GM20431 (cell line): ENCODE measurements around the gene TRAIP.

Source experiments
- in situ Hi-C: fragments of 300-500 bp; cut with MseI, MboI; formaldehyde crosslinking; loops from one replicate; pipeline ENCODE4 v1.15.0; 2020; ENCODE audit warnings: low sequenced_read_pairs; ENCODE audit not compliant: unreplicated experiment

The TRAIP gene

DNA sequence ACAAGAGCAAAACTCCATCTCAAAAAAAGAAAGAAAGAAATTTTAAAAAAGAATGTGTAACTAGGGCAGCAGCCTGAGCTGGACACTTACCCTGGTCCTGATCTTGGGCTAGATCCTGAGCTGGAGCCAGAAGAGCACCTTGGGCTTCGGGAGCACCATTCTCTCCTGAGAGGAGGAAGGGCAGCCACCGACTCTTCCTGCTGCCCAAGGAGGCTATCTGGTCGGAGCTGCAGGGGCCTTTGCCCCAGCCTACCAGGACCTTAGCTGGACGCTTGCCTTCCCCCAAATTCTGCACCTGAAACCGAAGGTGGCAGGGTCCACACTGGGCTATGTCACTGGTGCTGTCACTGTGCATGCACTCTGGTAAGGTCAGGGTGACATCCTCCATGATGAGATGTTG lies 20.2 kb upstream of the TRAIP start:
- in situ Hi-C loops = no loop called here

DNA sequence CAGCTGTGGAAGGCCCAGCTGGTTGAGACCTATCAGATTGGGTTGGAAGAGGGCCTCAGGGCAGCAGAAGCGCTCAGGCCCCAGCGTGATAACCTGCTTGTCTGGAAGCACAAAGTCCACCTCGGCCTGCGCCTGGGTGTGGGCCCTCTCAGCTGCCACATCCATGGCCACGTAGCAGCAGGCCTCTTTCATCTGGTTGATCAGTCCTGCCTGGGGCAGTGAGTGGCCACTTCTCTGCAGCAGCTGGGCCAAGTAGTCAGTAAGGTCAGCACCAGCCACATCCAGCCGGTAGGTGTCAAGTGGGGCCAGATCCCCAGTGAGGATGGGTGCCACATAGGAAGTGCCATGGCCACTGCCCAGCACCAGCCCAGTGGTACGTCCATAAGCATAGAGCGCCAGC lies 17.3 kb upstream of the TRAIP start:
- in situ Hi-C loops = no loop called here

DNA sequence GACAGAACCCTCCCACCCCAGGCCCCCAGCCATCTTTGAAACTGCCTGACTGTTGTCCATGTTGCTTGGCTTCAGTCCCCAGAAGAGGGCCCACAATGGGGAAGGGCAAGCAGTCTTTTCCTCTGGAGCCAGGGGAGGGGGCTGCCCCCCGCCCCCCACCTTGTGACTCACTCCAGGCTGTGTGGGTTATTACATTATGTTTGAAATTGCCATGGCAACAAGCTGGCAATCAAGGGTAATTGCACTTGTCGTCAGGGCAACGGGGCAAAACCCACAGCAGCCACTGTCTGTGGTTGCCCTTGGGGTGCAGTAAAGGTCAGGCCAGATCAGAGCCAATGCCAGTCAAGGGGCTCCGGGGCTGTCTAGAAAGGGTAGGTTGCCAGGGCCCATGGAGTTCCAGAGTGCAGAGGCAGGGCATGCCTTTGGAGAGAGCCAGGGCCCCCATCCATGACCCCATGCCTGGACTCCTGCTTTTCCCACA lies 16.5 kb upstream of the TRAIP start:
- in situ Hi-C loops = no loop called here

DNA sequence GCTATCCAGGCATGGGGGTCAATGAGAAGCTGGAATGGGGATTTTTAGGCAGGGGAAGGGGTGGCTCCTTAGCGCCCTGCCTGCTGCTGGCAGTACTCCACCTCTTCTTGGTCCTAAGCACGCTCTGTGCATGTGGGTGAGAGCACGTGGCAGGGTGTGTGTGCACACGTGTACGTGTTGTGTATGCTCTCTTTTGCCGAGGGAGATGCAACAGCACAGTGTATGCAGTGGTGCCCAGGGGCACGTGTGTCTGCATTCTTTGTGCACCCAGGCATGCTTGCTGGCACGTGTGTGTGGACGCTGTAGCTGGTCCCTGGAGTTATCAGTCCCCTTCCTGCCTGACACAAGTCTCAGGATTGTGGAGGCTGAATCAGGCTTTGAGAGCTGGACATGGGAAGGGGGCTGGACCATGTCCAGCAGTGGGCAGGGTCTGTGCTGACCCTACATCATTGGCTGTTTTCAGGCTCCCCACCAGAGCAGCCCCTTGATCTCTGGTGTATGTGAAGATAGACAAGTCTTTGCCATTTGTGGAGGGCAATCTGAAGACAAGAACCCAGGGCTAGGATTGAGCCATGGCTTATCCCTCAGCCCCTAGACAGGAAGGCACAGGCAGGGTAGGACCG lies 15.3 kb upstream of the TRAIP start:
- in situ Hi-C loops = no loop called here

DNA sequence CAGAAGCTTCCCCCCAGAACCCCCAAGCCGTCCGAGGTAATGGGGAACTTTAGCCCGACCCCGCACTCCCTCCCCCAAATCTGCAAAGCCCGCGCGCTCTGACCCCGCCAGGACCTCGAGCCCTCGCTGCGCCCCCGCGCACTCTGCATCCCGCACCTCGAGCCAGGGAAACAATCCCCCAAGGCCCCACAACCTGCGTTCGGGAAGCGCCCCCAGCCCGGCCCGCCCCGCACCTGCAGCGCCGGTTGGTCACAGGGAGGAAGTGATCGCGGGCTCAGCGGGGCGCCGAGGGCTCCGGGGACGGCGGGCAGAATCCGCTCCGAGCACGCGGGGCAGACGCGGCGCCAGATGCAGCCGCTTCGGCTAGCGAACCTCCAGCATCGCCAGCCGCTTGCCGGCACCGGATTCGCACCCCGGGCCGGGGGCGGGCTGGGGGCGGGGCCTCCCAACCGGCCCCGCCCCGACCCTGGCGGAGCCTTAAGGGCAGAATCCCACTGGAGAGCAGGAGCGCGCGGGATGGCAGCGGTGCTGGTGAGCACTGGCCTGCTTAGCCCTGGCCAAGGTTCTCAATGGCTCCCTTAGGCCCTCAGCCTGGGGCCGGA lies 13.3 kb upstream of the TRAIP start, which contains the start of gene CAMKV:
Gene CAMKV (minus strand): TSS at position 382 of the 602 bp plus-strand sequence. CDS start 7,518 bp downstream, outside the sequence.
- in situ Hi-C loops = no loop called here

DNA sequence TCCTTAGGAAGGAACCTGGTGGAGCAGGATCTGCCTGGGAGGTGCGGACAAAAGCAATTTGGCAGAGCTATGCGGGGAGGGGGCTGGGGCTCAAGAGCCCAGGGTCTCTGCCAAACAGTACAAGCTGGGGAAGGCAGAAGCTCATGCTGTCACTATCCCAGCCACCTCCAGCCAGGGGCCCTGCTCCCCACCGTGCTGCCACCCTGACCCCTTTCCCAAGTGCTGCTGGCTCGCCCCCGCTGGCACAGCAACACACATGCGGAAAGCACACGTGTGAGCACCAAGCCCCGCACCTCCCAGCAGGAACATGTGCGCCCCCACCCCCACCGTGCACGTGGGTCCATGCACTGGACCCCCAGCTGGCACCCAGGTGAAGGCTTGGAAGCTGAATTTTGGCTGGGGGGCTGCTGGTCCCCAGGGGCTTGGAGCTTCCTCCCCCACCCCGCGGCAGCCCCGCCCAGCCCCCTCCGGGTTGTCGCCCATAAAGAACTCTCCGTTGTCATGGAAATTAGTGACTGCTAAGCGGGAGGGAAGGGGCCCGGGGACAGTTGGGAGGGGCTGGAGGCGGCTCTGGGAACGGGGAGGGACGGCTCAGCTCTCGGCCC lies 12.6 kb upstream of the TRAIP start:
- in situ Hi-C loops = no loop called here

DNA sequence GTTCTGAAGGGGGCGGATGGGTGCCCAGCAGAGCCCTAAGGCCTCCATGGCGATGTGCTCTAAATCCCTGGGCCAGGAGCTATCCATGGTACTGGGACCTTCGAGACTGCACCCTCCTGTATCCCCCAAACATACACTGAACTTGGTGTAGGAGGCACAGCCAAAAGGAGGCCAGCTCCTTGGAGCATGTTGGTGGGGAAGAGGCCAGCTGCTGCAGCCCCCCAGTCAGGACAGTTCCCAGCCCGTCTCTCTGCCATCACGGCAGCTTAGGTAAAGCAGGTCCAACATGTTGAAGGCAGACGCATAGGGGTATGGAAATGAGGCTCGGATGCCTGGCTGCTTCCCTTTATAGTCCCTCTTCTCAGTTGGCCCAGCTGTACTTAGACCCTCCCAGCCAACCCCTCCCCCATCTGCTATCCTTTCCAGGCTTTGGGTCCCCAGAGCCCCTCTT lies 11.5 kb upstream of the TRAIP start:
- in situ Hi-C loops = no loop called here

DNA sequence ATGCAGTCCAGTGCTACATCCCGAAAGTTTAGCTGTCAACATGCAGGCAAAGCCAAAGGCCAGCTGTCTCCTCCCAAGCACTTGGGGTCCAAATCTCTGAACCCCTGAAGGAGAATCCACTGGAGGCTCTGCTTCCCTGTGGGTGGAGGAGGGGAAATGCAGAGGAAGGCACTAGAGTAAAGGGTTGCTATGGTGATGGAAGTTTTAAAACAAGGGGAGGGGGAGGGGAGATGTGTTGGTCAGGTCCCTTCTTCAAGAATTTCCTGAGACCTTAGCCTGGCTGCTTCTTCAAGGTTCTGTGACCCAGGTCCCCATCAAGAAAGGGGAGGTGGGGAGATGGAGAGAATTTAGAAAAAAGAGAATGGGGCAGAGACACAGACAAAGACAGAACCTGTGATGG lies 11.0 kb upstream of the TRAIP start:
- in situ Hi-C loops = no loop called here

DNA sequence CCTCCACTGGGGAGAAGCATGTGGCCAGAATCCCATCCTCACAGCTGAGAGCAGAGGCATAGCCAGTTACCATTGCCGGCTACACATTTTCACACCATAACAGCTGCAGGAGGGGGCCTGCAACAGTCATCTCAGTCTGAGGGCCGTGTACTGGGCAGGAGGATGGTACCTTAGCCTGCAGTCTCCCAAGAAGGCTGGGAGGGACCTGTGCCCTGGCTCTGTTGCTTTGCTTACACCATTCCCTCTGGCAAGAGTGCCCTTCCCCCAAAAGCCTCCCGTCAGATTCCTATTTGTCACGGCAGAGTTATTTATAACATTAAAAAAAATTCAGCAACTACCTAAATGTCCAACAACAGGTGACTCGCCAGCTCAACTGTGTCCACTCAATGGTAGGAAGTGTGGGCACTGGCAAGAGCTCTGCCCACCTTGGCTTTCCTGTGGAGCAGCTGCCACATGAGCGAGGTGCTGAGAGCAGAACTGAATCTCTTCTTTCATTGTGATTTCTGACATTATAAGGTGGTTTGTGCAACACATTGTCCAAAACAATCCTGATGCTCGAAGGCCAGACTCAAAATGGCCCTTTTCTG lies 8.9 kb upstream of the TRAIP start:
- in situ Hi-C loops = no loop called here

DNA sequence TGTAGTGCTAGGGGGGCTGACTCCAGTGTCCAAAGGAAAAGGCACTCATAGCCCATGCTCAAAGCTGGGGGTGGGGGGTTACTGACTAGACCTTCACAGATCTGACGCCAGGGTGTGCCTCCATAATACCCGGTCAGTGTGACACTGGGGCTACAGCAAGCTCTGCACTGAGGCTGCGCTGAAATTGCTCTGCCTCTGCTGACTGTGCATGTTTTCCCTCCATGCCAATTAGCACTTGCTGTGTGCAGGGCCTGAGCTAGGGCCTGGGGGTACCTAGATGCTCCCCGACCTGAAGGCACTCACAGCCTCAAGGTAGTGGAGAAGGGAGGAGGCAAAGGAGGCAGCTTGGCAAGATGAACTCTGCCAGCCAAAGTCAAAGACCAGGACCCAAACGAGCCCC lies 8.1 kb upstream of the TRAIP start:
- in situ Hi-C loops = no loop called here

DNA sequence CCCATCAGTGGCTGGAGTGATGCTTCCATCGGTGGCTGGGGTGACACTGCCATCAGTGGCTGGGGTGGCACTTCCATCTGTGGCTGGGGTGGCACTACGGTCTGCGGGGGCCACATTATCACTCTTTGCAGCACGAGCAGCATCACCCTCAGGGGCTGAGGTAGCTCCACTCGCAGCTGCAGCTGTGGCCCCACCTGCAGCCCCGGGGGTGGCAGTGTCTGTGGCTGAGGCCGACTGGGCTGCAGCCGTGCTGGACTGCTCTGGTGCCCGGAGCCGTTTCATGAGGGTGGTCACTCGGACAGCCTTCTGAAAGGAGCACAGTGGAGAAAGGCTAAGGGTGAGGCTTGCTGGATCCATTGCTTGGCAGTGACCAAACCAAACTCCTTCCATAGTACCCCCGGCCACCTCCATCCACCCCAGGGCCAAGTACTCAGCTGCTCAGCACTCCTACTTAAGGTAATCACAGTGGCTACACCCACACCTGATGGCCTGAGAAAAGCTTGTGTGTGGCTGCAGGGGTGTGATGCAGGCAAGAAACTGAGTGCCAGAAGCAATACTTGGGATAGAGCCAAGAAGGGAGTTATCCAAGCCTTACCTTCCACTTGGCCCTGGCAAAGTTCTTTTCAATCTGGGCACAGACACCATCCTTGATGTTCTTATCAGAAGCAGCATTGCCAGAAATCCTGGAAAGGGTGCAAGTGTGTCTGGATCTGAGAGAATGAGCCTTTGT lies 3.4 kb upstream of the TRAIP start:
- in situ Hi-C loops = no loop called here

DNA sequence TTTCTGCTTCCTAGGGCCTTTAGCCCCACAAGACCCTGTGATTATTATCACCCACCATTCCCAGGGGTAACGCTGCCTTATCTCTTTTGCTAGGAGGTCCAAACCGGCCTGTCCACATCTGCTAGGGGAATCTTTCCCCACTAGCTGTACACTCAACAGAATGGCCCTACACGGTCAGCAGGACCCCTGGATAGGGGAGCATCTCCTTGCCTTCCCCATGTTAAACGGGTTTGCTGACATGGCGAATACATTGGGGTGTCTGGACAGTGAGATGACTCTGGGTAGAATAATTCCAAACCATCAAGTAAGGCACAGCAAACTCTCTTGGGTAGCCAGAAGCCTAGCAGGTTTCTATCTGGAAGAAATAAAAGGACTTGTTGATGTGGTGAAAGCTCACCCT lies 702 bp downstream of the TRAIP start:
- in situ Hi-C loops = no loop called here

DNA sequence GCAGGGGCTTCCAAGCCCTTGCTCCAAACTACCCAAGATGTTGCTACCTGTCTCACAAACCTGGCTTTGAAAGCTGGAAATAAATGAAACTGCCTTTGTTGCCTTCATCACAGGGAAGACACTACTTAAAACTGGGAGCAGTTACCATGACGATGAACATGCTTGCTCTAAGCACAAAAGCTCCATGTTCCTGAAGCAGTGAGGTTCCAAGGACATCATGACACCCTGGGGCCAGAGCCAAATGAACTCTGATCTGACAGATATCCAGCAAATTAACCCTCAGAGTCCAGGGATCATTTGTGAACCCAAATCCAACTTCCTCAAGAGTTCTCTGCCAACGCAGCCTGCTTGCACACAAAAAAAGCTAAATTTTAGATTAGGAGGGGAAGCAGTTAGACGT lies 10.7 kb downstream of the TRAIP start:
- in situ Hi-C loops = no loop called here

DNA sequence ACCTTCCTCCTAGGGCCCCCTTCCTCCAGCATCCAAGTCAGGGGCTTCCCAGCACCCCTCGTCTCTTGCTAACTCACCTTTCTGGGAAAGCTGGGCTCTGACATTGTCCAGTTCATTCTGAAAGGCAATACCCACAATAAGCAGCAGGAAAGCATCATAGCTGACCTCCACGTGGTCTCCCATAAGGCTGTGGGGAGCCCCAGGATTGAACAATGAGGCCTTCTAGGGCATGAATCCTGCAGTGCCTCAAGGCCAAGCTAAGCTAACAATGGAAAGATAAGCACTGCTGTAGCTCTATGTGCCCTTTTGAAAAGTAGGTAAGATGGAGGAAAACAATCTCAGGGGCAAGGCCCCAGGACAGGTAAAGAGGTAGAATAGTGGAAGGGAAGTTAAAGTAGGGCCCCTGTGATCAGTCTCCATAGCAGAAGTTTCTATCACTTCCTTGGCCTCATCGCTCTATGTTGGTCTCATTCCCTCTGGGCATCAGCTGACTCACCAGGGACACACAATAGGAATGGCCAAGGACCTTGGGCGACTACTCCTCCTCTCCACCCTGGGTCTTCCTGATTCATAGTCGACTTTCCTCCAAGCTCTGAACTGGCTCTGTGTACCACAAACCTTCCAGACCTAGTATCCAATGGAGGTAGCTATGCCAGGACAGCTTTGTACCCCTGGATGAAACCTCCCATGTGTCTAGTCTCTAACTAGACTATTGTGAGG lies 11.7 kb downstream of the TRAIP start:
- in situ Hi-C loops = no loop called here

DNA sequence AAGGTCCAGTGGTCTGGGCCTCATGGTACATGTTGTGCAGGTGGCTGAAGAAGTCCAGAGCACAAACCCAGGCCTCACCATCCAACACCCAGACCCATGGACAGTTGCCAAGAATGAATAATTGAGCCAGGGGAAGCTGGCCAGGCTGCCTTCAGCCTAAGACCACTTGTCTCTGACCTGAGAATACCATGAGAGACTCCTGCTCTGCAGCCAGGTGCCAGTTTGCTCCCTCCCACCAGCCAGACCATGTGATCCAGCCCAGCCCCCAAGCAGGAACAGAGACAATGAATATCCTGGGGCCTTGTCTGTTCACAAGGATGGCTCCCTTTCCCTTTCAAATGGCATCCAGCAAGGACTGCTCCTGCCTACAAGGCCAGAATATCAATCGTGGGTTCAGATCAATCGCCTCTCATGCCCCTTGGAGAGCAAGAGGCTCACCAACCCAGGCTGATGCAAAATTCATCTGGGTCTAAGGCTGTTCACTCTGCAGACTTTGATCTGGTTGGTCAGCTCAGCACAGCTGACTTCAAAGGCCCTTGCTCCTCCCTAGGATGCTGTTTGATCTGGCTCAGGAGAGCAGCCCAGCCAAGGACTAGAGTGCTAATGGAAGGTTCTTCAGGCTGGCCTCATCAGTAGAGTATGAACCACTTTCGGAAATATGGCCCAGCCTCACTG lies 13.4 kb downstream of the TRAIP start:
- in situ Hi-C loops = no loop called here

DNA sequence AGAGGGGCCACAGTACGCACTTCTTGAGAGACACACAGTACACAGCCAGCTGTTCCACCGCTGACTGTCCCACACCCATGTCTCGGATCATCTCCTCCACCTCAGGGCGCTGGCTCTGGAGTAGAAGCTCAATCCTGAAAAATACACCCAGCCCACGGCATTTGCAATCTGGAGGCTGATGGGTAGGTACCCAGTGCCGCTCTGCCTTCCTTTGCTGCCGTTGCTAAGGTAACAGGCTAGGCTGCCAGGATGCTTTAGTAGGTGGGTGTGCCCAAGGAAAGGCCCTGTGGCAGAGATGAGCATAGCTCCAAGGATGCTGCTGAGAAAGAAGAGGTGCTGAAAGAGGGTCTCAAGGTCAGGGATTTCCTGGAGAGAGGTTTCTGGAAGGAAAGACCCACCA lies 14.6 kb downstream of the TRAIP start:
- in situ Hi-C loops = no loop called here

DNA sequence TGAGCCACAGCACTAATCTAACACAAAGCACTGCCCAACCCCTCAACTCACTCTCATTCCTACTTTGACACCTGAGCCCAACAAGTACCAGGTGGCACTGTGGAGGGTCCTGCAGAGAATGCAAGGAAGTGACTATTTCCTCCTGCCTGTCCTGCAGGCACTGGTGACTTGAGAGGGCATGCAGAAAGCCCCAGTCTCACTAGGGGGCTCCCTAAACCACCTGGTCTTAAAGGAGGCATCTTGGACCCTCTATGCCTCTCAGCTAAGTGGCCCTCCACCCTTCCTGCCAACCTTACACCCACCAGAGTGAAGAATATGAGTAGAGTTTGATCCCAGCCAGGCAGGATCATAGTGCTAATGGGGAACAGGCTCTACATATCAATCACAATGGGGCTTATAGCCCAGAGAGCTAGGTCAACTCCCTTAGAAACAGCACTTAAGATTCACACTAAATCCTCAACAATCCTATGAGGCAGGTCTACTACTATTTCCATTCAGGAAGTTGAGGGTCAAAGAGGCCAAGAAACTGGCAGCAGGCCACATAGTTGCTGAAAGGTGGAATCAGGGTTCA lies 15.2 kb downstream of the TRAIP start:
- in situ Hi-C loops = no loop called here

DNA sequence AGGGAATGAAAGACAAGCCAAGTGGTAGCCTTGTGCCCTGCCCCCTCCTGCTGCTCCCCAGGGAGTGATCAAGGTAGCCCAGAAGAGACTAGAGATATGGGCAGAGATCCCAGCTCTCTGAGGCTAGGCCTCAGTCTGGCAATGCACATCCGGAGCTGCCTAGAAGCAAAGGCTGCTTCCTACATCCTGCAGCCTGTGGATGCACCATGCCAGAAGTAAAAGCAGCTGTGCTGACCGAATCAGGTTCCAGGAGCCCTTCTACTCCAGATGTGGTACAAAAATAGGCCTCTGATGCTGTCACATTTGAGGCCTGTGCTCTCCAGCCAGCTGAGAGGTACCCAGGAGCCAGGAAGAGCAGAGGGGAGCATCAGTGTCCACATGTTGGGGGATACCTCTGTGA lies 16.0 kb downstream of the TRAIP start:
- in situ Hi-C loops = no loop called here

DNA sequence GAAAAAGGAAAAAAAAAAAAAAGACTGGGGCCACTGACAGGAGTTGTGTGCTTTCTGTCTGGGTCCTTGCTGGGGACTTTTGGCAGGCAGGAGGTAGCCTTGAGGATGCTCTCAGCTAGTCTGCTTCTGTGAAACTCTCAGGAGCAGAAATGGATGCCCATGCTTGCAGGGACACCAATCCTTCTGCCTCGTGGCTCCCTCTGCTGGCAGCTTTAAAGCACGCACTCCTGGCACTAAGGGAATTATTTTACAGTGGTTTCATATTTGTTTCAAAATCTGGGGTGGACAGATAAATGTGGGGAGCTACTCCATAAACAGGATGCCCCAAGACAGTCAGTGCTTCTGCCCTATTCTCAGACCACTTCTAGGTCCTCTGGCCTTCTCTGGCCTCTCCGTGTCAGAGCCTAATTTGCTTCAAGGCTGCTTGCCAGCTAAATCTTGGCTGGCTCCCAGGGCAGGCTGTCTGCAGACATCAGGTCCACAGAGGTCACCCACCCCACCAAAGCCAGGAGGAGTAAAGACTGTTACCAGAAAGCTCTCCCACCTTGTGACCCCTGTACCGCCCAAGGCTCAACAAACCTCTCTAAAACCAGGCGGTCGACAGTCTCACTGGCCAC lies 17.1 kb downstream of the TRAIP start:
- in situ Hi-C loops = no loop called here
